H1 (cell line): ENCODE measurements around the gene DYSF. TPM values are rescaled to one million over a fixed set of nuclear protein-coding genes. Genes with fewer than 3 reads are reported as not detected.

ENCODE experiments used
- CTCF ChIA-PET: fragments of 300-600 bp; sonication (Branson Sonifier 250); formaldehyde crosslinking; loops from one replicate; lab custom pipeline; 2021; ENCODE audit not compliant: partially characterized antibody; lab: Charles Lee
- POLR2A ChIA-PET: fragments of 300-600 bp; sonication (Branson Sonifier 250); formaldehyde crosslinking; loops from one replicate; lab custom pipeline; 2021; ENCODE audit warnings: inconsistent platforms; ENCODE audit not compliant: partially characterized antibody; lab: Charles Lee
- DNase-seq, 2 experiments: peaks; one replicate each; pipeline versions ENCODE4 v3.0.0 to v3.0.0-alpha.2; 2010 to 2022; ENCODE audit warnings: low spot score in 2 of 2, low read depth in 1 of 2, mixed read lengths in 1 of 2
- FAIRE-seq: peaks from 2 replicates; lab custom pipeline; 2011; peaks lifted over from hg19 to GRCh38; lab: Jason Lieb, UNC
- H2AFZ ChIP-seq: 2 replicates; pipeline ENCODE4 v1.8.1; 2012; ENCODE audit warnings: low read length, inconsistent platforms
- H2AK5ac ChIP-seq: 2 replicates; pipeline ENCODE4 v1.6.1; 2013; ENCODE audit warnings: low read depth, low read length
- H2BK120ac ChIP-seq: replicated peaks from 2 replicates; pipeline ENCODE3; 2013; ENCODE audit warnings: low read depth, low read length, inconsistent platforms
- H2BK12ac ChIP-seq: 2 replicates; pipeline ENCODE4 v1.6.1; 2013; ENCODE audit warnings: low read depth, low read length
- H2BK15ac ChIP-seq: 2 replicates; pipeline ENCODE4 v1.6.1; 2013; ENCODE audit warnings: low read length
- H2BK20ac ChIP-seq: 2 replicates; pipeline ENCODE4 v1.6.1; 2013; ENCODE audit warnings: low read length
- H2BK5ac ChIP-seq: 2 replicates; pipeline ENCODE4 v1.6.1; 2013; ENCODE audit warnings: low read depth, low read length
- H3K14ac ChIP-seq: 2 replicates; pipeline ENCODE4 v1.6.1; 2013; ENCODE audit warnings: inconsistent platforms; ENCODE audit not compliant: insufficient read length
- H3K18ac ChIP-seq: 2 replicates; pipeline ENCODE4 v1.6.1; 2013; ENCODE audit warnings: low read length; ENCODE audit errors: extremely low read depth
- H3K23ac ChIP-seq: 2 replicates; pipeline ENCODE4 v1.6.1; 2013; ENCODE audit warnings: inconsistent platforms; ENCODE audit not compliant: insufficient read length
- H3K23me2 ChIP-seq: 2 replicates; pipeline ENCODE4 v1.6.1; 2013; ENCODE audit warnings: low read depth, low read length
- H3K27ac ChIP-seq: 2 replicates; pipeline ENCODE4 v1.6.1; 2011; ENCODE audit warnings: low read depth, low read length, inconsistent platforms
- H3K27me3 ChIP-seq, 4 experiments: replicated peaks in 1 of 4; 1 replicate in 1 of 4; 2 replicates in 3 of 4; pipeline versions ENCODE4 v1.6.1 to v1.8.1; 2011 to 2013; ENCODE audit warnings: low read length in 3 of 4, mild to moderate bottlenecking in 3 of 4, inconsistent platforms in 2 of 4, mixed read lengths in 2 of 4, moderate library complexity in 1 of 4; ENCODE audit not compliant: control insufficient read depth in 3 of 4, insufficient read depth in 3 of 4; ENCODE audit errors: extremely low read depth in 1 of 4
- H3K36me3 ChIP-seq, 4 experiments: 2 replicates each; pipeline versions ENCODE4 v1.6.1 to v1.8.1; 2011 to 2013; ENCODE audit warnings: mild to moderate bottlenecking in 4 of 4, low read length in 3 of 4, moderate library complexity in 2 of 4, control low read depth in 1 of 4, inconsistent platforms in 1 of 4; ENCODE audit not compliant: insufficient read depth in 4 of 4, control insufficient read depth in 2 of 4
- H3K4ac ChIP-seq: replicated peaks from 2 replicates; pipeline ENCODE3; 2013; ENCODE audit warnings: low read length, low read depth, mixed read lengths, inconsistent platforms; ENCODE audit not compliant: insufficient read length
- H3K4me1 ChIP-seq, 4 experiments: replicated peaks in 1 of 4; 1 replicate in 1 of 4; 2 replicates in 3 of 4; pipeline versions ENCODE4 v1.6.1 to v1.8.1; 2011 to 2013; ENCODE audit warnings: low read length in 3 of 4, inconsistent platforms in 2 of 4, mixed read lengths in 1 of 4; ENCODE audit not compliant: insufficient read depth in 4 of 4, control insufficient read depth in 3 of 4
- H3K4me2 ChIP-seq, 2 experiments: 2 replicates each; pipeline versions ENCODE4 v1.6.1 to v1.8.1; 2011 to 2013; ENCODE audit warnings: low read depth in 2 of 2, low read length in 2 of 2, control low read depth in 1 of 2, inconsistent platforms in 1 of 2, mild to moderate bottlenecking in 1 of 2; ENCODE audit not compliant: insufficient read depth in 1 of 2
- H3K4me3 ChIP-seq, 4 experiments: fragments of 200-600, 300-600 bp in 1 of 4; sonication (generic), shearing (Covaris generic), sonication (Bioruptor Twin) in 1 of 4; 2 replicates each; pipeline versions ENCODE4 v1.5.1 to v1.8.1; 2011 to 2016; ENCODE audit warnings: low read length in 4 of 4, low read depth in 3 of 4, control low read depth in 2 of 4, inconsistent platforms in 2 of 4, mild to moderate bottlenecking in 2 of 4, mixed read lengths in 1 of 4, moderate library complexity in 1 of 4; ENCODE audit not compliant: insufficient read depth in 2 of 4; ENCODE audit errors: extremely low read depth in 1 of 4
- H3K56ac ChIP-seq: replicated peaks from 2 replicates; pipeline ENCODE3; 2013; ENCODE audit warnings: low read depth, mild to moderate bottlenecking, mixed read lengths, low read length, inconsistent platforms; ENCODE audit not compliant: insufficient read length
- H3K79me1 ChIP-seq: 2 replicates; pipeline ENCODE4 v1.6.1; 2013; ENCODE audit warnings: low read depth, low read length, control low read depth
- H3K79me2 ChIP-seq, 2 experiments: 2 replicates each; pipeline versions ENCODE4 v1.6.1 to v1.8.1; 2012 to 2013; ENCODE audit warnings: low read length in 2 of 2, mild to moderate bottlenecking in 2 of 2, inconsistent platforms in 1 of 2; ENCODE audit not compliant: insufficient read depth in 2 of 2, control insufficient read depth in 1 of 2
- H3K9ac ChIP-seq, 4 experiments: replicated peaks in 1 of 4; 1 replicate in 1 of 4; 2 replicates in 3 of 4; pipeline versions ENCODE4 v1.6.1 to v1.8.1; 2011 to 2013; ENCODE audit warnings: low read depth in 3 of 4, low read length in 3 of 4, control low read depth in 2 of 4, mild to moderate bottlenecking in 2 of 4, moderate library complexity in 2 of 4, inconsistent platforms in 1 of 4; ENCODE audit errors: extremely low read depth in 1 of 4
- H3K9me3 ChIP-seq, 2 experiments: 2 replicates each; pipeline versions ENCODE4 v1.6.1 to v1.8.1; 2012 to 2013; ENCODE audit warnings: mild to moderate bottlenecking in 2 of 2, moderate library complexity in 2 of 2, control low read depth in 1 of 2, inconsistent platforms in 1 of 2, low read depth in 1 of 2, low read length in 1 of 2, mixed read lengths in 1 of 2; ENCODE audit not compliant: insufficient read depth in 2 of 2
- H4K20me1 ChIP-seq, 2 experiments: replicated peaks in 1 of 2; 2 replicates each; pipeline versions ENCODE3 to v1.8.1; 2011 to 2013; ENCODE audit warnings: inconsistent platforms in 2 of 2, low read length in 2 of 2, mild to moderate bottlenecking in 1 of 2; ENCODE audit not compliant: insufficient read depth in 2 of 2, control insufficient read depth in 1 of 2
- H4K5ac ChIP-seq: 2 replicates; pipeline ENCODE4 v1.6.1; 2013; ENCODE audit warnings: low read length, low read depth, mixed read lengths, inconsistent platforms; ENCODE audit not compliant: insufficient read length
- H4K8ac ChIP-seq: 2 replicates; pipeline ENCODE4 v1.8.0; 2013; ENCODE audit warnings: mild to moderate bottlenecking, moderate library complexity, low read length, inconsistent platforms; ENCODE audit not compliant: insufficient read depth; ENCODE audit errors: extremely low read depth
- H4K91ac ChIP-seq: replicated peaks from 2 replicates; pipeline ENCODE3; 2013; ENCODE audit warnings: low read length, mixed read lengths, inconsistent platforms; ENCODE audit not compliant: insufficient read length
- SRF ChIP-seq: IDR thresholded peaks from 2 replicates; pipeline ENCODE4 v1.6.1; 2011; ENCODE audit warnings: mild to moderate bottlenecking, low read depth, low read length, moderate library complexity
- WGBS, 2 experiments: shearing (Covaris generic) in 1 of 2; methylation state at CpG; one replicate each; pipeline versions ENCODE4 v1.1.6 to v1.1.7; 2013 to 2015; ENCODE audit warnings: low lambda C conversion rate in 2 of 2, mixed read lengths in 2 of 2, inconsistent platforms in 1 of 2, low coverage in 1 of 2, missing lambda C conversion rate in 1 of 2; ENCODE audit not compliant: insufficient replicate concordance in 2 of 2, insufficient coverage in 1 of 2, insufficient read length in 1 of 2; ENCODE audit errors: extremely low coverage in 1 of 2, missing lambda C conversion rate in 1 of 2; 5-methylcytosine and 5-hydroxymethylcytosine counted together
- polyA plus RNA-seq, 7 experiments: library from polyadenylated mRNA; depleted of rRNA in 3 of 7; stranded (reverse) in 5 of 7; unstranded in 2 of 7; fragments of >200 nt in 5 of 7; fragments of 200-250 nt in 2 of 7; gene quantifications; 1 replicate in 5 of 7; 2 replicates in 1 of 7; 4 replicates in 1 of 7; pipeline versions ENCODE4 v1.2.1 to v1.2.3, GENCODE V29; 2011 to 2013; ENCODE audit warnings: missing spikeins in 2 of 7, mixed read lengths in 2 of 7
- total RNA-seq: library from RNA; stranded (reverse); fragmentation: NEBNext Ultra II Directional; extraction: Animal tissue kit (Norgen Biotek cat#: 25700); gene quantifications from 2 replicates; pipeline ENCODE4 v1.2.1, GENCODE V29; 2021

The DYSF gene
- total and polyA plus RNA-seq, 2 of the 8 experiments (the other 6 are each of a cell fraction or from before 2014, with no cell fraction given) = 5.8 to 7.1 TPM

DNA sequence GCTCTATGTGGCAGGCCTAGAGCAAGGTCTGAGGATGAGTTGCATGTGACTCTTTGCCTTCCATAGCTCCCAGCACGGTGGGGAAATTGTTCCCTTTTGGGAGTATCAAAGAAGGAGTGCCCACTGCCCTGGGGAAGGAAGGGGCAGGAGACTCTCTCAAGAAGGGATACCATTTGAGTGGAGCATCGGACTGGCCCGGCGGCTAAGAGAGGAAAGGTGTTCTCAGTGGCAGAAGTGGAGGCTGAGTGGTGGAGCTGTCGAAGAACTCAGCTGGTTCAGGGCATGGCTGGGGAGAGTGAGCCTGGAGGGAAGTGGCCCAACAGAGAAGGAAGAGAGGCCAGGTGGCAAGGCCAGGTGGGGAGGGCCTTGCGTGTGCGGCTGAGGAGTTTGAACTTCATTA lies 235.2 kb downstream of the DYSF start:
- Histone ChIP-seq H3K79me1 (no peaks in the 10 kb centered on the region), H3K4ac (no peak overlapping the region), H3K36me3 (no peaks in the 10 kb centered on the region), H2AK5ac (no peak overlapping the region), H2BK120ac (no peak overlapping the region), H3K4me3 (no peak overlapping the region), H3K79me2 (no peaks in the 10 kb centered on the region), H4K5ac (no peak overlapping the region), H4K20me1 (no peaks in the 10 kb centered on the region), H2BK20ac (no peak overlapping the region), H3K4me2 (no peak overlapping the region), H3K27ac (no peak overlapping the region), H2AFZ (no peak overlapping the region), H3K9ac (no peak overlapping the region), H4K91ac (no peak overlapping the region), H3K18ac (no peak overlapping the region), H4K8ac (no peak overlapping the region), H3K27me3 (peaks cover 0 to 2% (median 0%) of the 10 kb centered on the region in 4 experiments; a peak in 2 of 7 replicates), H3K4me1 (peaks cover 0 to 13% (median 2%) of the 10 kb centered on the region in 4 experiments; a peak in 4 of 7 replicates), H2BK5ac (no peak overlapping the region), H3K56ac (no peak overlapping the region), H3K14ac (no peak overlapping the region), H3K23ac (no peak overlapping the region), H2BK15ac (no peak overlapping the region), H3K9me3 (no peaks in the 10 kb centered on the region), H3K23me2 (no peaks in the 10 kb centered on the region), H2BK12ac (no peak overlapping the region)
- ChIA-PET CTCF (interaction anchor here (0.6 to 1.7 kb wide), 3 partner anchors 12 to 248 kb away, joined by 3 read pairs; no protein-coding TSS in a partner anchor), POLR2A (no interaction called here)
- TF ChIP-seq SRF = no peak
- 81% methylated on average over 7 of the region's 7 CpGs; no CpG with 5 or more reads in 1 of the 2 experiments for WGBS, 2 experiments
- DNase-seq = no peak
- FAIRE-seq = no peak
